HUES6 (cell line): ENCODE results near the gene DPYSL4.

Experiments used
- H3K27ac ChIP-seq: 2 replicates; pipeline ENCODE4 v1.7.0; 2013; ENCODE audit warnings: low read depth, mild to moderate bottlenecking, low read length, inconsistent platforms
- H3K27me3 ChIP-seq: 2 replicates; pipeline ENCODE4 v1.6.1; 2013; ENCODE audit warnings: low read length; ENCODE audit not compliant: control insufficient read depth, insufficient read depth
- H3K36me3 ChIP-seq: 2 replicates; pipeline ENCODE4 v1.6.1; 2013; ENCODE audit warnings: low read length; ENCODE audit not compliant: control insufficient read depth, insufficient read depth
- H3K4me1 ChIP-seq: 2 replicates; pipeline ENCODE4 v1.6.1; 2013; ENCODE audit warnings: low read length; ENCODE audit not compliant: control insufficient read depth, insufficient read depth
- H3K4me3 ChIP-seq: 2 replicates; pipeline ENCODE4 v1.5.1; 2013; ENCODE audit warnings: low read depth, low read length
- H3K9ac ChIP-seq: one replicate; pipeline ENCODE4 v1.6.1; 2013; ENCODE audit warnings: mild to moderate bottlenecking, low read length
- H3K9me3 ChIP-seq: 2 replicates; pipeline ENCODE4 v1.6.1; 2013; ENCODE audit warnings: low read depth, low read length; ENCODE audit not compliant: control insufficient read depth, insufficient read depth

DPYSL4 gene

GRCh38 chr10:132186488-132187429 is at the start of gene DPYSL4:
DPYSL4 (plus strand) TSS chr10:132186948; CDS start chr10:132187064, 116 bp downstream.
- no peaks in the 10 kb centered on the region; the same call in 1 of the 2 replicates for H3K36me3 ChIP-seq
- H3K27me3 ChIP-seq = peaks cover 87% of the 10 kb centered on the region
- 0 out of 2 replicates have a peak, but pooled peaks cover 4% of the 10 kb centered on the region for H3K4me1 ChIP-seq
- peak within 1 kb of the TSS; percentile 72 for H3K4me3 ChIP-seq
- H3K27ac ChIP-seq = no peak within 1 kb of the TSS
- peak within 1 kb of the TSS; percentile 42 for H3K9ac ChIP-seq
- H3K9me3 ChIP-seq = no peaks in the 10 kb centered on the region

GRCh38 chr10:132137111-132138072 is 49.4 kb upstream of the DPYSL4 start:
- Histone ChIP-seq H3K27ac (no peak overlapping the region), H3K4me3 (no peak overlapping the region), H3K36me3 (no peaks in the 10 kb centered on the region), H3K9ac (no peak overlapping the region), H3K9me3 (no peaks in the 10 kb centered on the region), H3K27me3 (no peaks in the 10 kb centered on the region), H3K4me1 (no peaks in the 10 kb centered on the region)

GRCh38 chr10:132138133-132138532 is 48.6 kb upstream of the DPYSL4 start:
- no peaks in the 10 kb centered on the region for H3K9me3 ChIP-seq
- H3K4me1 ChIP-seq = 0 out of 2 replicates have a peak, but pooled peaks cover 4% of the 10 kb centered on the region
- no peak overlapping the region for H3K4me3 ChIP-seq
- H3K27me3 ChIP-seq = no peaks in the 10 kb centered on the region
- no peak overlapping the region for H3K27ac ChIP-seq
- no peaks in the 10 kb centered on the region for H3K36me3 ChIP-seq
- H3K9ac ChIP-seq = no peak overlapping the region

GRCh38 chr10:132138596-132138995 is 48.2 kb upstream of the DPYSL4 start:
- Histone ChIP-seq H3K9ac (no peak overlapping the region), H3K4me1 (peaks cover 6% of the 10 kb centered on the region; the same call in 1 of the 2 replicates), H3K4me3 (no peak overlapping the region), H3K9me3 (no peaks in the 10 kb centered on the region), H3K36me3 (no peaks in the 10 kb centered on the region), H3K27me3 (no peaks in the 10 kb centered on the region), H3K27ac (no peak overlapping the region)

GRCh38 chr10:132139526-132139925 is 47.2 kb upstream of the DPYSL4 start:
- Histone ChIP-seq H3K27me3 (no peaks in the 10 kb centered on the region), H3K9me3 (no peaks in the 10 kb centered on the region), H3K36me3 (no peaks in the 10 kb centered on the region), H3K4me3 (no peak overlapping the region), H3K27ac (no peak overlapping the region), H3K4me1 (peaks cover 13% of the 10 kb centered on the region), H3K9ac (no peak overlapping the region)

GRCh38 chr10:132140167-132140925 is 46.4 kb upstream of the DPYSL4 start:
- H3K27ac ChIP-seq = no peak overlapping the region
- no peak overlapping the region for H3K4me3 ChIP-seq
- H3K4me1 ChIP-seq = peaks cover 13% of the 10 kb centered on the region
- H3K9ac ChIP-seq = no peak overlapping the region
- no peaks in the 10 kb centered on the region for H3K27me3 ChIP-seq
- no peaks in the 10 kb centered on the region for H3K9me3 ChIP-seq
- H3K36me3 ChIP-seq = no peaks in the 10 kb centered on the region

- H3K4me3 ChIP-seq = no peak overlapping the region
- H3K27ac ChIP-seq = no peak overlapping the region
- peaks cover 13% of the 10 kb centered on the region for H3K4me1 ChIP-seq
- H3K9ac ChIP-seq = no peak overlapping the region
- H3K9me3 ChIP-seq = no peaks in the 10 kb centered on the region
- H3K27me3 ChIP-seq = no peaks in the 10 kb centered on the region
- H3K36me3 ChIP-seq = no peaks in the 10 kb centered on the region
Measured at GRCh38 chr10:132141076-132141475, 45.7 kb upstream of the DPYSL4 start.

- no peak overlapping the region for H3K4me3 ChIP-seq
- peaks cover 13% of the 10 kb centered on the region for H3K4me1 ChIP-seq
- no peak overlapping the region for H3K27ac ChIP-seq
- no peaks in the 10 kb centered on the region for H3K9me3 ChIP-seq
- no peaks in the 10 kb centered on the region for H3K36me3 ChIP-seq
- no peak overlapping the region for H3K9ac ChIP-seq
- no peaks in the 10 kb centered on the region for H3K27me3 ChIP-seq
Measured at GRCh38 chr10:132141526-132142395, 45.0 kb upstream of the DPYSL4 start.

GRCh38 chr10:132142396-132143161 is 44.2 kb upstream of the DPYSL4 start:
- Histone ChIP-seq H3K9me3 (no peaks in the 10 kb centered on the region), H3K36me3 (no peaks in the 10 kb centered on the region), H3K27me3 (no peaks in the 10 kb centered on the region), H3K27ac (no peak overlapping the region), H3K4me1 (peaks cover 13% of the 10 kb centered on the region), H3K4me3 (no peak overlapping the region), H3K9ac (no peak overlapping the region)
